BE2C (cell line): ENCODE data around the gene CDH4.

Source experiments
- DNase-seq: peaks from one replicate; pipeline ENCODE4 v3.0.0-alpha.2; 2020
- H3K27me3 ChIP-seq: fragments of 250-450 bp; sonication (Bioruptor Pico); 2 replicates; pipeline ENCODE4 v1.5.1; 2020; ENCODE audit warnings: mild to moderate bottlenecking
- H3K36me3 ChIP-seq: fragments of 250-450 bp; sonication (Bioruptor Pico); 2 replicates; pipeline ENCODE4 v1.5.1; 2020; ENCODE audit warnings: mild to moderate bottlenecking
- H3K4me1 ChIP-seq: fragments of 250-450 bp; sonication (Bioruptor Pico); 2 replicates; pipeline ENCODE4 v1.5.1; 2020
- H3K4me3 ChIP-seq: 2 replicates; pipeline ENCODE4 v1.5.1; 2011; ENCODE audit warnings: low read depth, low read length
- H3K9me3 ChIP-seq: fragments of 250-450 bp; sonication (Bioruptor Pico); 2 replicates; pipeline ENCODE4 v1.5.1; 2020
- CTCF ChIP-seq: IDR thresholded peaks from 2 replicates; pipeline ENCODE4 v1.5.1; 2012; ENCODE audit warnings: mild to moderate bottlenecking, low read depth, low read length

Gene CDH4

GRCh38 chr20:61963149-61963548 lies 711.1 kb downstream of the CDH4 start:
- H3K9me3 ChIP-seq = no peaks in the 10 kb centered on the region; the same call in 1 of the 2 replicates
- no peak for TF ChIP-seq CTCF
- no peaks in the 10 kb centered on the region for H3K36me3 ChIP-seq

GRCh38 chr20:61963885-61964674 lies 712.0 kb downstream of the CDH4 start:
- no peak for TF ChIP-seq CTCF
- no peaks in the 10 kb centered on the region; the same call in 1 of the 2 replicates for H3K9me3 ChIP-seq
- H3K4me1 ChIP-seq = no peaks in the 10 kb centered on the region
- no peak for DNase-seq
- H3K27me3 ChIP-seq = no peaks in the 10 kb centered on the region
- H3K36me3 ChIP-seq = no peaks in the 10 kb centered on the region
- no peak overlapping the region for H3K4me3 ChIP-seq

More at GRCh38 chr20:61963149-61963548, 711.1 kb downstream of the CDH4 start:
- H3K4me1 ChIP-seq = no peaks in the 10 kb centered on the region
- H3K27me3 ChIP-seq = no peaks in the 10 kb centered on the region
- DNase-seq = no peak
- H3K4me3 ChIP-seq = no peak overlapping the region

- no peaks in the 10 kb centered on the region for H3K36me3 ChIP-seq
- no peaks in the 10 kb centered on the region for H3K27me3 ChIP-seq
- H3K4me1 ChIP-seq = no peaks in the 10 kb centered on the region
- no peak for DNase-seq
- H3K4me3 ChIP-seq = no peak overlapping the region
- TF ChIP-seq CTCF = no peak
- no peaks in the 10 kb centered on the region for H3K9me3 ChIP-seq
These were observed 712.9 kb downstream of the CDH4 start for GRCh38 chr20:61964675-61965605.

GRCh38 chr20:61965606-61966491 lies 713.8 kb downstream of the CDH4 start:
- H3K4me1 ChIP-seq = no peaks in the 10 kb centered on the region
- DNase-seq = peak; percentile 37
- no peaks in the 10 kb centered on the region for H3K36me3 ChIP-seq
- no peaks in the 10 kb centered on the region for H3K9me3 ChIP-seq
- TF ChIP-seq CTCF = 0 out of 2 replicates have a peak, but pooled peaks have one; percentile 2
- no peaks in the 10 kb centered on the region for H3K27me3 ChIP-seq
- no peak overlapping the region for H3K4me3 ChIP-seq

- Histone ChIP-seq H3K4me3 (no peak overlapping the region), H3K36me3 (no peaks in the 10 kb centered on the region), H3K4me1 (no peaks in the 10 kb centered on the region), H3K9me3 (no peaks in the 10 kb centered on the region), H3K27me3 (no peaks in the 10 kb centered on the region)
- no peak for DNase-seq
- no peak for TF ChIP-seq CTCF
These were observed 714.6 kb downstream of the CDH4 start for GRCh38 chr20:61966492-61967244.
